Measurements from ENCODE around the gene KCNK16.

KCNK16 gene

DNA sequence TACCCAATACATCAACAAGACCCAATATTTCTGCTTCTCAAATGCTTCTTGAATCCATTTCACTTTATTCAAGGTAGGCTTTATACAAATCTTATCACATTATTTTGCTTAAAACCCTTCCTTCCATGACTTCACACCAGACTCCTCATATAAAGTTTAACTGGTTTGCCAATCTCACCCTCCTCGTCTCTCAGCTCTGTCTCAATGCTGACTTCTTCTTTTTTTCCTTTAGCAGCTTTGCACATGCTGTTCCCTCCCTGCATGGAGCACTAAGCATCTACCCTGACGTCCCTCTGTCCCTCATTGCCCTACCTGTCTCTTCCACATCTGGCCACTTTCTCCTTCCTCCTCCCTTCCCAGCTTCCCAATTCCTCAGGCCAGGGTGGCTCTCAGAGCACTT, 39.7 kb downstream of the KCNK16 start:
- no peak for TF ChIP-seq EZH2phosphoT487 (IDR thresholded peaks at IDR 0.05; ENCODE audit: borderline replicate concordance, low read length)
- TF ChIP-seq, protein P1, sequence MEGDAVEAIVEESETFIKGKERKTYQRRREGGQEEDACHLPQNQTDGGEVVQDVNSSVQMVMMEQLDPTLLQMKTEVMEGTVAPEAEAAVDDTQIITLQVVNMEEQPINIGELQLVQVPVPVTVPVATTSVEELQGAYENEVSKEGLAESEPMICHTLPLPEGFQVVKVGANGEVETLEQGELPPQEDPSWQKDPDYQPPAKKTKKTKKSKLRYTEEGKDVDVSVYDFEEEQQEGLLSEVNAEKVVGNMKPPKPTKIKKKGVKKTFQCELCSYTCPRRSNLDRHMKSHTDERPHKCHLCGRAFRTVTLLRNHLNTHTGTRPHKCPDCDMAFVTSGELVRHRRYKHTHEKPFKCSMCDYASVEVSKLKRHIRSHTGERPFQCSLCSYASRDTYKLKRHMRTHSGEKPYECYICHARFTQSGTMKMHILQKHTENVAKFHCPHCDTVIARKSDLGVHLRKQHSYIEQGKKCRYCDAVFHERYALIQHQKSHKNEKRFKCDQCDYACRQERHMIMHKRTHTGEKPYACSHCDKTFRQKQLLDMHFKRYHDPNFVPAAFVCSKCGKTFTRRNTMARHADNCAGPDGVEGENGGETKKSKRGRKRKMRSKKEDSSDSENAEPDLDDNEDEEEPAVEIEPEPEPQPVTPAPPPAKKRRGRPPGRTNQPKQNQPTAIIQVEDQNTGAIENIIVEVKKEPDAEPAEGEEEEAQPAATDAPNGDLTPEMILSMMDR (IDR thresholded peaks at IDR 0.05; ENCODE audit: low read depth, low read length, poor library complexity, severe bottlenecking), result no peak
- H3K36me3 ChIP-seq (ENCODE audit: control insufficient read depth, low read length), result no peaks in the 10 kb centered on the region
- H3K4me3 ChIP-seq (ENCODE audit: low read length), result no peak overlapping the region
- H3K9me2 ChIP-seq (replicated peaks; ENCODE audit: control insufficient read depth, low read length), result no peaks in the 10 kb centered on the region
- H3K4me2 ChIP-seq (ENCODE audit: low read length), result no peak overlapping the region
- no peaks in the 10 kb centered on the region for H3K9me3 ChIP-seq (ENCODE audit: control insufficient read depth, insufficient read depth, low read length)
- H3F3A ChIP-seq (ENCODE audit: control insufficient read depth, insufficient read depth), result no peaks in the 10 kb centered on the region
- H3K4me1 ChIP-seq (ENCODE audit: control insufficient read depth, low read length), result no peaks in the 10 kb centered on the region
- H3K27ac ChIP-seq (ENCODE audit: low read depth, low read length), result no peak overlapping the region
- H3K79me2 ChIP-seq (ENCODE audit: control insufficient read depth, low read length), result no peaks in the 10 kb centered on the region
- H4K20me1 ChIP-seq (ENCODE audit: control insufficient read depth, insufficient read depth, low read depth, low read length), result no peaks in the 10 kb centered on the region
- H3K27me3 ChIP-seq (ENCODE audit: control insufficient read depth, low read length), result no peaks in the 10 kb centered on the region

DNA sequence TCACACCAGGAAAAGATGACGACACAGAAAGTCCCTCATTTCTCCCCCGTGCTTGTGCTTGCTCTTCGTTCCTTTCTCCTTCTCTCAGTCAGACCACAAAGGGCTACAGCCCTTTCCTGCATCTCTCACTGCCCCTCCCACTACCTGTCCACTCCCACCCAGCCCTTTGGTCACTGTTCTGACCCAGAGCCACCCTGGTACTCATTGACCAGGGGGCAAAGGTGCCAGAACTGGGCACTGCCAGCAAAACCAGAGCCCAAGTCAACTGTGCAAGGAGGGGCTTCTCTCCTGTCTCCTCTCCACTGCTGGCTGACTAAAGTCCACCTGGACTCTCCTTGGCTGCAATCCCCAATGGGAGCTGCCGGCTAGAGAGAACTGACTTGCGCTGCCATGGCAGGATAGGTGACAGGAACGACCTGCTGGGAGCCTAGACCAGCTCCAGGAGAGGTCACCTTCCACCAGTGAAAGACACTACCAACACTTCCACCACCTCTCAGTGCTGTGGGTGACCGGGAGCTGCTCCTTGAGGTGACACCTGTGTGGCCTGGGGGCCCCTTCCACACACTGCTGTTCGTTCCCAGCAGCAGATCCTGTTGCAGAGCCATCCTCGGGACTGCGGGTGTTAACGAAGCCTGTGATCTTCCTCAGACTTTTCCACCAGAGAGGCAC, 41.1 kb downstream of the KCNK16 start:
- Histone ChIP-seq H3K36me3 (ENCODE audit: control insufficient read depth, low read length) (no peaks in the 10 kb centered on the region), H4K20me1 (ENCODE audit: control insufficient read depth, insufficient read depth, low read depth, low read length) (no peaks in the 10 kb centered on the region), H3K27ac (ENCODE audit: low read depth, low read length) (no peak overlapping the region), H3K4me3 (ENCODE audit: low read length) (no peak overlapping the region), H3K9me3 (ENCODE audit: control insufficient read depth, insufficient read depth, low read length) (no peaks in the 10 kb centered on the region), H3K9me2 (replicated peaks; ENCODE audit: control insufficient read depth, low read length) (no peaks in the 10 kb centered on the region), H3K4me1 (ENCODE audit: control insufficient read depth, low read length) (no peaks in the 10 kb centered on the region), H3K4me2 (ENCODE audit: low read length) (no peak overlapping the region), H3K27me3 (ENCODE audit: control insufficient read depth, low read length) (no peaks in the 10 kb centered on the region), H3K79me2 (ENCODE audit: control insufficient read depth, low read length) (no peaks in the 10 kb centered on the region), H3F3A (ENCODE audit: control insufficient read depth, insufficient read depth) (no peaks in the 10 kb centered on the region)
- TF ChIP-seq, protein P1 (IDR thresholded peaks at IDR 0.05; ENCODE audit: low read depth, low read length, poor library complexity, severe bottlenecking), result no peak
- no peak for TF ChIP-seq EZH2phosphoT487 (IDR thresholded peaks at IDR 0.05; ENCODE audit: borderline replicate concordance, low read length)

DNA sequence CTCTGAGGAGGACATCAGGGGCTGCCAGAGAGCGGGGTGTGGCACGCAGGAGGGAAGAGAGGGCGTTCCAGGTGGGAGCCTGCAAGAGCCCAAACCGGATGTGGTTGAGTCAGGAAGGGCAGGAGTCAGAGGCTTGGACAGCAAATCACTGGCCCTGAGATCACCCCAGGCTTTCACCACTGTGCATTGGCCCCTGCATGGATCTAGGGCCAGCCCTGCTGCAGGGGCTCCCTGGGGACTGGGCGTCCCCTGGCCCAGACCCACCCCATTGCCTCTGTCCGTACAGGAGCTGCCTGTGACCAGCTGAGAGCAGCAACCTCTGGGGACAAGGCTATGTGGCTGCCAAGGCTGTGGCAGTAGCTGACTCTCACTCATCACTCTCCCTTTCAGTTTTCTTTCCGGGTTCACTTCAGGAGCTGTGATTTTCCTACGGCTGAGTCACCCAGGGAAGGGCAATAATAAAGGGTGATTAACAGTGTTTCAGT, 42.2 kb downstream of the KCNK16 start:
- H3K4me1 ChIP-seq (ENCODE audit: control insufficient read depth, low read length), result no peaks in the 10 kb centered on the region
- no peaks in the 10 kb centered on the region for H3F3A ChIP-seq (ENCODE audit: control insufficient read depth, insufficient read depth)
- H4K20me1 ChIP-seq (ENCODE audit: control insufficient read depth, insufficient read depth, low read depth, low read length), result no peaks in the 10 kb centered on the region
- H3K9me2 ChIP-seq (replicated peaks; ENCODE audit: control insufficient read depth, low read length), result no peaks in the 10 kb centered on the region
- no peak overlapping the region for H3K27ac ChIP-seq (ENCODE audit: low read depth, low read length)
- no peaks in the 10 kb centered on the region for H3K36me3 ChIP-seq (ENCODE audit: control insufficient read depth, low read length)
- no peaks in the 10 kb centered on the region for H3K79me2 ChIP-seq (ENCODE audit: control insufficient read depth, low read length)
- H3K27me3 ChIP-seq (ENCODE audit: control insufficient read depth, low read length), result no peaks in the 10 kb centered on the region
- no peak overlapping the region for H3K4me3 ChIP-seq (ENCODE audit: low read length)
- H3K4me2 ChIP-seq (ENCODE audit: low read length), result no peak overlapping the region
- TF ChIP-seq, protein P1 (IDR thresholded peaks at IDR 0.05; ENCODE audit: low read depth, low read length, poor library complexity, severe bottlenecking), result no peak
- no peak for TF ChIP-seq EZH2phosphoT487 (IDR thresholded peaks at IDR 0.05; ENCODE audit: borderline replicate concordance, low read length)
- H3K9me3 ChIP-seq (ENCODE audit: control insufficient read depth, insufficient read depth, low read length), result no peaks in the 10 kb centered on the region

Data from DOHH2 (cell line).